Activated naive CD4-positive, alpha-beta T cell treated with Interleukin-2 at 50 U/mL for 16 hours (primary cell): ENCODE results near the gene AVEN.

ENCODE experiments used
- DNase-seq: peaks from one replicate; pipeline ENCODE4 v3.0.0-alpha.2; 2020

AVEN gene

GRCh38 chr15:33980159-33980558 is 58.8 kb downstream of the AVEN start:
- DNase-seq = no peak

- DNase-seq = no peak
Observed at GRCh38 chr15:33975022-33975565, 63.9 kb downstream of the AVEN start.

- DNase-seq = no peak
Observed at GRCh38 chr15:33971811-33972210, 67.2 kb downstream of the AVEN start.

GRCh38 chr15:33968821-33969220 is 70.2 kb downstream of the AVEN start:
- DNase-seq = no peak

- no peak for DNase-seq
Observed at GRCh38 chr15:33968224-33968623, 70.8 kb downstream of the AVEN start, which contains the start of gene CHRM5. CHRM5 (plus strand) TSS chr15:33968497; CDS start chr15:34062718, 94,221 bp downstream.

GRCh38 chr15:33964665-33965040 is 74.4 kb downstream of the AVEN start:
- DNase-seq = no peak

- no peak for DNase-seq
Observed at GRCh38 chr15:33963831-33964664, 75.0 kb downstream of the AVEN start.

- DNase-seq = no peak
Observed at GRCh38 chr15:33960549-33960935, 78.5 kb downstream of the AVEN start.

- DNase-seq = no peak
Observed at GRCh38 chr15:33959844-33960548, 79.0 kb downstream of the AVEN start.

GRCh38 chr15:33956397-33956796 is 82.6 kb downstream of the AVEN start:
- DNase-seq = no peak

GRCh38 chr15:33955945-33956344 is 83.1 kb downstream of the AVEN start:
- no peak for DNase-seq

- DNase-seq = no peak
Observed at GRCh38 chr15:33946152-33946551, 92.9 kb downstream of the AVEN start.

GRCh38 chr15:33941279-33942063 is 97.5 kb downstream of the AVEN start:
- DNase-seq = no peak

- DNase-seq = no peak
Observed at GRCh38 chr15:33934921-33935320, 104.1 kb downstream of the AVEN start.

- DNase-seq = no peak
Observed at GRCh38 chr15:33934396-33934795, 104.6 kb downstream of the AVEN start.

- DNase-seq = no peak
Observed at GRCh38 chr15:33932734-33933133, 106.3 kb downstream of the AVEN start.

GRCh38 chr15:33926260-33926659 is 112.7 kb downstream of the AVEN start:
- DNase-seq = no peak

GRCh38 chr15:33923446-33923845 is 115.6 kb downstream of the AVEN start:
- no peak for DNase-seq

GRCh38 chr15:33915571-33916407 is 123.2 kb downstream of the AVEN start:
- no peak for DNase-seq

- DNase-seq = no peak
Observed at GRCh38 chr15:33913459-33913858, 125.5 kb downstream of the AVEN start.

GRCh38 chr15:33912326-33912725 is 126.7 kb downstream of the AVEN start:
- DNase-seq = no peak

- DNase-seq = no peak
Observed at GRCh38 chr15:33910741-33911140, 128.3 kb downstream of the AVEN start.
